Prostate gland (tissue), 2 donors: ENCODE measurements around the gene HTR3D.

Experiments used
- POLR2A ChIP-seq: fragments of 450-650 bp; IDR thresholded peaks from one replicate; pipeline ENCODE4 v1.6.1; 2016; ENCODE audit warnings: antibody characterized with exemption, mild to moderate bottlenecking
- POLR2AphosphoS5 ChIP-seq: sonication (generic); formaldehyde crosslinking; IDR thresholded peaks from one replicate; pipeline ENCODE4 v1.6.1; 2017; ENCODE audit warnings: antibody characterized with exemption
- TF ChIP-seq, protein P1 (sequence below), 4 experiments: fragments of 200-600 bp in 2 of 4; fragments of 450-650 bp in 2 of 4; sonication (generic) in 2 of 4; IDR thresholded peaks; 1 replicate in 3 of 4; 2 replicates in 1 of 4; pipeline ENCODE4 v1.5.1; 2016 to 2019; ENCODE audit warnings: antibody characterized with exemption in 4 of 4, mild to moderate bottlenecking in 2 of 4, moderate library complexity in 2 of 4

DNA sequence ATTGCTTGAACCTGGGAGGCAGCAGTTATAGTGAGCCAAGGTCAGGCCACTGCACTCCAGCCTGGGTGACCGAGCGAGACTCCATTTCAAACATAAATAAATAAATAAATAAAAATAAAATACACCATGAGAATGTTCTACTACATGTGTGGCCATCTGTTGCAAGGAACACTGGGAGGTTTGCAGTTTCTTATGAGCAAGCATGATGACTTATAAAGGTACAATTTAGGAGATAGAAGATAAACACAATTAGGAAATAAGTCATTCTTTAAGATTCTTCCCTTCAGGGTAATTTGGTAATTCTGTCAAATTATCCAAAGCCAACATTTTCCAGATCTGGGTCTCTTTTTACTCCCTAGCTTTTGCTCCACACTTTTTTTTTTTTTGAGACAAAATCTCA, 34.7 kb downstream of the HTR3D start:
- TF ChIP-seq POLR2A (no peak), POLR2AphosphoS5 (no peak)
- TF ChIP-seq, protein P1, sequence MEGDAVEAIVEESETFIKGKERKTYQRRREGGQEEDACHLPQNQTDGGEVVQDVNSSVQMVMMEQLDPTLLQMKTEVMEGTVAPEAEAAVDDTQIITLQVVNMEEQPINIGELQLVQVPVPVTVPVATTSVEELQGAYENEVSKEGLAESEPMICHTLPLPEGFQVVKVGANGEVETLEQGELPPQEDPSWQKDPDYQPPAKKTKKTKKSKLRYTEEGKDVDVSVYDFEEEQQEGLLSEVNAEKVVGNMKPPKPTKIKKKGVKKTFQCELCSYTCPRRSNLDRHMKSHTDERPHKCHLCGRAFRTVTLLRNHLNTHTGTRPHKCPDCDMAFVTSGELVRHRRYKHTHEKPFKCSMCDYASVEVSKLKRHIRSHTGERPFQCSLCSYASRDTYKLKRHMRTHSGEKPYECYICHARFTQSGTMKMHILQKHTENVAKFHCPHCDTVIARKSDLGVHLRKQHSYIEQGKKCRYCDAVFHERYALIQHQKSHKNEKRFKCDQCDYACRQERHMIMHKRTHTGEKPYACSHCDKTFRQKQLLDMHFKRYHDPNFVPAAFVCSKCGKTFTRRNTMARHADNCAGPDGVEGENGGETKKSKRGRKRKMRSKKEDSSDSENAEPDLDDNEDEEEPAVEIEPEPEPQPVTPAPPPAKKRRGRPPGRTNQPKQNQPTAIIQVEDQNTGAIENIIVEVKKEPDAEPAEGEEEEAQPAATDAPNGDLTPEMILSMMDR (IDR thresholded peaks at IDR 0.05): no peak
